C1 segment of cervical spinal cord (tissue), 14 donors: ENCODE measurements around the gene STRADA.

Experiments
- DNase-seq, 14 donors: peaks; one replicate each; lab custom pipeline; 2025; lab: John Stamatoyannopoulos, UW

The STRADA gene

DNA sequence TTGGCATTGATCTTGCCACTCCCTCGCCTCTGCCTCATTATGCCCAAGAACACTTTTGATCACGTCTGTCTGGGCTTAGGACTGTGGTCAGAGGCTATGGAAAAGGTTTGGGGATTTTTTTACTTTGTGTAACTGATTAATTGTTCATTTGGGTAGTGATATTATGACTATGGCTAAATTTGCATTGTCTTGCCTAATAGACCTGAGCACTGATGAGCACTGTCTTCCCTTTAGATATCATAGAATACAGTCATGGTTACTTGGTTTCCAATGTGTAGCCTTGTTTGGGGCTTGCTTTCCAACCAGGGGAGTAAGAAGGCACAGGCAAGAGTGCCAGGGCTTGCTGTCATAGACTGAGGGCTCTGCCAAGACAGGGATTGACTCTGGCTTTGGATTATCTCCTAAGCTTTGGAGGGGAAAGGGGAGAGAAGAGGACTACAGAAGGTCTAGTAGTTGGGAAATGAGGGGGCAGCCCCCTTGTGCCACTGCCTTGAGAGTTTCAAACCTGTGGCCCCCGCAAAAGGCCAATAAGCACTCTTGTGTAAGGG is 55.4 kb downstream of the STRADA start:
- DNase-seq = no peak

DNA sequence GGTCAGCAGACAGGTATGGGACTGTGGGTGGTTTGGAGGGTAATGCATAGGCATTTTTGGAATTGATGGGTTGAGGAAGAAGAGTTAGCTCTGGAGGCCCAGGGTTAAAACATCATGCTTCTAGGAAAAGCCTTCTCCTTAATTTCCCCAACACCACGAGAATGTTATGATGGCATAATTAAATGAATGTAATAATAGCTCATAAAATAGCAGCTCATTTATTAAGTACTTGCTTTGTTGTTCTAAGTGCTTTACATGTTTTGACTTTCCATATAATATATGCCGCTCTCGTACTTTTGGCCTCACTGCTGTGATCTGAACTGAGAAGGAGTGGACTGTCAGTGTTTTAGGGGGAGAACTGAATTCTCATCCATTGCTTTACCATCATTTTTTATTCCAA is 56.0 kb downstream of the STRADA start:
- DNase-seq = no peak

- peak in 6 of 14 donors; percentile 23 to 52 (median 30) for DNase-seq
Measured at GRCh38 chr17:63685041-63685440, 56.6 kb downstream of the STRADA start.

DNA sequence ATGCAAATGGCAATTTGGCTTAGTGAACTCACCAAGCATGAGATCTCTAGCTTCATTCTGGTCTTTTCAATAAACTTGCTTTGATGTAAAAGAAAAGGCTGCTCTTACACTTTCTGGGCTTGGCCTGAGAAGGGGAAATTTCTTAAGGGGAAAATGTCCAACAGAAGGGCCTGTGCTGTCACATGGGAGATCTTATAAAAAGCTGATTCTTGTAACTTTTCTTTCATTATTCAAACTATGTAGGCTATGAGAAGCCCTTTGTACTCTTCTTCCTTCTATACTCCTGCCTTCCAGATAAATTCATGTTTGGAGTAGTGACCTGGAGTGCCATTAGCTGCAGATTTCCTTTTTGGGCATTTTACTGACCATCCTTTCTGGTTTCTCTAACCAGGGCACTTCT is 58.6 kb downstream of the STRADA start:
- DNase-seq = no peak

GRCh38 chr17:63682441-63682840 is 59.2 kb downstream of the STRADA start:
- DNase-seq = no peak

GRCh38 chr17:63681530-63681929 is 60.1 kb downstream of the STRADA start:
- no peak for DNase-seq

GRCh38 chr17:63680700-63681099 is 60.9 kb downstream of the STRADA start:
- DNase-seq = no peak

GRCh38 chr17:63679214-63679613 is 62.4 kb downstream of the STRADA start:
- no peak for DNase-seq

GRCh38 chr17:63676584-63676983 is 65.0 kb downstream of the STRADA start:
- no peak for DNase-seq

- DNase-seq = peak in 5 of 14 donors; percentile 13 to 33 (median 17)
Measured at GRCh38 chr17:63675607-63676546, 65.7 kb downstream of the STRADA start.

DNA sequence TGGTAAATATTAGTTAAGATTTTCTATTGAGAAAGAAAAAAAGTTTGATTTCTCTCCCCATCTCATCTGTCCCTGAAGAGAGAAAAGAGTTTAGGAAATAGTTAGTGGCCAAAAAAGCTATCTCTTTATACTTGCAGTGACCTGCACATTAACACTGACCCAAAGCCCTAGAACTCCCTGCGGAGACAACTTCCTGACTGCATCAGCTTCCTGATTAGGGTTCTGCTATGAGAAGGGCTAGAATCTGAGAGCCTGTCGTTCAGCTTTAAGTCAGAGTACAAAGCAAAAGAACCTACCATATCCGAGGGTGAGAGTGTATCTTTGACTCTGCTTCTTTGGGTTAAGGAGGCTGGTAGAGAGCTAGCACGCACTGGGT is 66.4 kb downstream of the STRADA start:
- no peak for DNase-seq

DNA sequence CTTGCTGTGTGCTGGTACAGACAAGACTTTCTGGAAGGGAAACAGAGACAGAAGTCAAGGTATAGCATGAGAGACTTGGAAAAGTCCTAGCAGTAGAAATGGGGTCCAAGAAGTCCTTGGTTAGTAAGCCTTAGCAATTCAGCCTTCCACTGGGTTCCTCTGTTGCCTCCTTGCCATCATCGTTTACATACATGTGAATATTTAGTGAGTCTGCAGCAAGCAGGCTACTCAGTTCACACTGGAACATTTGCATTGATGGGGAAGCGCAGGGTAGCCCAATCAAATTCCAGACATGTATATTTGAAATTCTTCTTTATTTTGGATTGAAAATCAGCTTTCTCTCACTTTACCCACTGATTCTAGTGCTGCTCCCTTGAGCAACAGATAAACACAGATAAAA is 68.7 kb downstream of the STRADA start:
- no peak for DNase-seq

- peak in 3 of 14 donors; percentile 6 to 22 (median 17) for DNase-seq
Measured at GRCh38 chr17:63665527-63666214, 75.9 kb downstream of the STRADA start.

DNA sequence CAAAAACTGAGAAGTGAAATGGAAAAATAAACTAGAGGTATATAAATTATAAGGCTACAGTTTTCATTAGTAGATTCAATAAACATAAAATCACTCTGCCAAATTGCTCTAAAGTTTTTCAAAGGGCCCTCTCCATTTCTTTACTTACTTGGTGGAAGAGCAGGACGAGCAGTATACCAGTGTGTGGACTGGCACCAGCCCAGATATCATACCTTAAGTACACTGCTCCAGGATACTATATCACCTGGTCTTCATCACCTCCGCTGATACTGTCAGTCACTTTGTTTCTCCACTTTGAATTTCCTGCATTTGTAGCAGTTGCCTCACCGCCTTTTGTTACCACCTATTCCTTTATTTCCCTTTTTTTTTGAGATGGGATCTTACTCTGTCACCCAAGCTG is 81.7 kb downstream of the STRADA start:
- DNase-seq = no peak

GRCh38 chr17:63658366-63658765 is 83.2 kb downstream of the STRADA start:
- DNase-seq = no peak

- DNase-seq = no peak
Measured at GRCh38 chr17:63657786-63658185, 83.8 kb downstream of the STRADA start.

DNA sequence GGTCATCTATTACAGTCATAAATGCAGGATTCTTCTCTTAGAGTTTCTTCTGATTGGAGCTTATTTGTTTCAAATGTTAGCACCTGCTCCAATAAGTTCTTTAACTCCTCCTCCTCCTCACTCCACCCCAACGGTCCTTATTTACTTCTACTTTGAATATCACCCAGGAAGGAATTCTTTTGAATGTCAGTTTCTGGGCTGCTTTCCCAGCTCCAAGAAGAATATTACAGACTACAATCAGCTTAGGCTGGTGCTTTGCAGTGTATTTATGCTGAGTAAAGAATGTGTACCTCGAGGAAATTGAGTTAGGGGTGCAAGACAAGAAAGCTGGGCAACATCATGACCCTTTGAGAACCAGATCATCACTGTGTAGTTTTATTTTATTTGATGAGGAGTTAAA is 88.5 kb downstream of the STRADA start:
- DNase-seq = no peak
